ENCODE data around the gene NUMA1. TPM values are rescaled to one million over a fixed set of nuclear protein-coding genes. Genes with fewer than 3 reads are reported as not detected.

The NUMA1 gene
- polyA plus RNA-seq, 3 donors: 4.1 to 91.2 (median 12.4) TPM

DNA sequence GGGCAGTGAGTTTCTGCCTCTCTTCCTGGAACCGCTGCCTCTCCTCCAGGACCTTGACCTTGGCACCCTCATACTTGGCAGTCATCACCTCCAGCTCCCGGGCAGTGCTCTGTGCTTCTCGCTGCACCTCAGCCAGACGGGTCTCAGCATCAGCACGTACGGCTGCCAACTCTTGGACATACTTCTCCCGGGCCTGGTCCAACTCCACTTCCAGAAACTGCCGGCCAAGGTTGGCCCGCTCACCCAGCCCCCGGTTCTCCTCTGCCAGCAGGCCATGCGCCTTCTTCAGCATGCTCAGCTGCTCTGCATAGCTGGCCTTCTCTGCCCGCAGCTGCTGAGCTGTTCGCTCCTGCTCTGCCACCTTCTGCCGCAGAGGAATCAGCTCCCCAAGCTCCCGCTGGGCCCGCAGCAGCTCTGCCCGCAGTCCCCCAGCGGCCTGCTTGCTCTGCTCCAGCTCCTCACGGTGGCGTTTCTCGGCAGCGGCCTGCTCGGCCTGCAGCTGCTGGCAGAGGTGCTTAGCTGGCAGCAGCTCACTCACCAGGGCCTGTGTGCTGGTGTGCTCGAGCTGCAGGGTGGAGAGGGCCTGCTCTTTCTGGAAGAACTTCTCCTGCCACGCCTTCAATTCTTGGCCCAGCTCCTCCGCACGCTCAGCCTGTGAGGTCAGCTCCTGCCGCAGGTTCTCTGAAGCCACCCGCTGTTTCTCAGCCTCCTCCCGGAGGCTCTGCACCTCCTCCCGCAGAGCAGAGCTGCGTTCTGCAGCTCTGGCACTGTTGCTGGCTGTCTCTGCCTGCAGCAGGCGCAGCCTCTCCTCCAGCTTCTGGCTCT lies 67.2 kb downstream of the NUMA1 start:
- intact Hi-C loops (cut with micrococcal nuclease): loop anchor here in 1 of 2 donors (5.0 kb wide), 1 partner anchor 36 kb away; no protein-coding TSS in a partner anchor
- Histone ChIP-seq H3K4me3 (replicated peaks in 1 of 3; ENCODE audit: low read depth in 2 of 3, low read length in 3 of 3) (no peak overlapping the region), H3K4me1 (ENCODE audit: control insufficient read depth in 1 of 2, insufficient read depth in 2 of 2, low read length in 2 of 2) (no peaks in the 10 kb centered on the region), H3K36me3 (replicated peaks in 1 of 2; ENCODE audit: control insufficient read depth in 1 of 2, insufficient read depth in 2 of 2, low read length in 2 of 2) (peaks cover 99 to 100% of the 10 kb centered on the region in 2 donors), H3K9me3 (replicated peaks in 1 of 2; ENCODE audit: control insufficient read depth in 1 of 2, insufficient read depth in 1 of 2, low read length in 2 of 2) (no peaks in the 10 kb centered on the region), H3K27me3 (ENCODE audit: control insufficient read depth in 2 of 2, insufficient read depth in 2 of 2, low read length in 2 of 2) (no peaks in the 10 kb centered on the region), H3K27ac (ENCODE audit: low read depth in 1 of 2, low read length in 2 of 2) (peak overlapping the region in 1 of 2 donors; percentile 26), H3K79me2 (ENCODE audit: insufficient read depth, low read length) (peaks cover 3% of the 10 kb centered on the region), H3K9ac (ENCODE audit: insufficient read depth, low read length, poor library complexity, severe bottlenecking) (no peak overlapping the region), H2AFZ (ENCODE audit: insufficient read depth, low read depth, low read length, poor library complexity, severe bottlenecking) (no peak overlapping the region), H4K20me1 (ENCODE audit: insufficient read depth, low read length) (peaks cover 65% of the 10 kb centered on the region), H3K4me2 (replicated peaks; ENCODE audit: extremely low read depth, low read length, poor library complexity, severe bottlenecking) (no peak overlapping the region)
- peaks cover 92 to 98% of the 10 kb centered on the region in 2 donors for H3K36me3 Mint-ChIP-seq
- no peak for DNase-seq
- WGBS (ENCODE audit: insufficient coverage): 98% methylated on average over 33 of the region's 33 CpGs
- peaks cover 0 to 2% (median 0%) of the 10 kb centered on the region in 7 donors for H3K9me3 Mint-ChIP-seq
- no peaks in the 10 kb centered on the region for H3K27me3 Mint-ChIP-seq (ENCODE audit: low read depth in 3 of 3)
- peak overlapping the region in 6 of 7 donors; percentile 15 to 78 (median 45) for H3K27ac Mint-ChIP-seq
- H3K4me1 Mint-ChIP-seq: no peaks in the 10 kb centered on the region
- TF ChIP-seq, protein P1, sequence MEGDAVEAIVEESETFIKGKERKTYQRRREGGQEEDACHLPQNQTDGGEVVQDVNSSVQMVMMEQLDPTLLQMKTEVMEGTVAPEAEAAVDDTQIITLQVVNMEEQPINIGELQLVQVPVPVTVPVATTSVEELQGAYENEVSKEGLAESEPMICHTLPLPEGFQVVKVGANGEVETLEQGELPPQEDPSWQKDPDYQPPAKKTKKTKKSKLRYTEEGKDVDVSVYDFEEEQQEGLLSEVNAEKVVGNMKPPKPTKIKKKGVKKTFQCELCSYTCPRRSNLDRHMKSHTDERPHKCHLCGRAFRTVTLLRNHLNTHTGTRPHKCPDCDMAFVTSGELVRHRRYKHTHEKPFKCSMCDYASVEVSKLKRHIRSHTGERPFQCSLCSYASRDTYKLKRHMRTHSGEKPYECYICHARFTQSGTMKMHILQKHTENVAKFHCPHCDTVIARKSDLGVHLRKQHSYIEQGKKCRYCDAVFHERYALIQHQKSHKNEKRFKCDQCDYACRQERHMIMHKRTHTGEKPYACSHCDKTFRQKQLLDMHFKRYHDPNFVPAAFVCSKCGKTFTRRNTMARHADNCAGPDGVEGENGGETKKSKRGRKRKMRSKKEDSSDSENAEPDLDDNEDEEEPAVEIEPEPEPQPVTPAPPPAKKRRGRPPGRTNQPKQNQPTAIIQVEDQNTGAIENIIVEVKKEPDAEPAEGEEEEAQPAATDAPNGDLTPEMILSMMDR (IDR thresholded peaks at IDR 0.05): no peak
- H3K4me3 Mint-ChIP-seq: no peak overlapping the region

DNA sequence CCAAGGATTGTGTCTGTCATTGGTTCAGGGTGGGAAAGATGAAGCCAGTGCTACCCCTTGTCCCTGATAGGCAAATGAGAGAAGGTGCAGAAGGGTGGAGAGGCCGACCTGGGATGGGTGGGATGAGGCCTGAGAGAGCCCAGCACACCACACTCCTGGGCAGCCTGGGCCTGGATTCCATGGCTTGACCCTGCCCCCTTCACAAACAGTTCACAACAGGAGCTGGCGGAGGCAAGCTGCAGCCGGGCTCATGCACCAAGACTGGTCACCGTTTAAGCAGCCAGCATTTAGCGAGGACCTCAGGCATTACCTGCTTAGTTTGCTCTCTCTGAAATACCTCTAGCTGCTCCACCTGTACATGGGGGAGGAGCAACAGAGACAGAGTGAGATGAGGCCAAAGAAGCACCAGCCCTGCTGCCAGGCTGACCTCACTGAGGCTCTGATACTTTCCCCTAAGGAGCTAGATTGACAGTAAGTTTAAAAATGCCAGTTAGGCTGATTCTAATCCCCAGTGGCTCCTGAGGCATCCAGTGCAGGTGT lies 68.2 kb downstream of the NUMA1 start:
- no peaks in the 10 kb centered on the region for H3K9me3 ChIP-seq (replicated peaks in 1 of 2; ENCODE audit: control insufficient read depth in 1 of 2, insufficient read depth in 1 of 2, low read length in 2 of 2)
- Mint-ChIP-seq H3K4me3 (no peak overlapping the region), H3K36me3 (peaks cover 90 to 97% of the 10 kb centered on the region in 2 donors), H3K9me3 (peaks cover 0 to 2% (median 0%) of the 10 kb centered on the region in 7 donors), H3K4me1 (no peaks in the 10 kb centered on the region), H3K27ac (peak overlapping the region in 2 of 7 donors; percentile 32 to 74), H3K27me3 (ENCODE audit: low read depth in 3 of 3) (no peaks in the 10 kb centered on the region)
- H2AFZ ChIP-seq (ENCODE audit: insufficient read depth, low read depth, low read length, poor library complexity, severe bottlenecking): no peak overlapping the region
- peak overlapping the region in 1 of 2 donors; percentile 26 for H3K27ac ChIP-seq (ENCODE audit: low read depth in 1 of 2, low read length in 2 of 2)
- peaks cover 99 to 100% of the 10 kb centered on the region in 2 donors for H3K36me3 ChIP-seq (replicated peaks in 1 of 2; ENCODE audit: control insufficient read depth in 1 of 2, insufficient read depth in 2 of 2, low read length in 2 of 2)
- no peaks in the 10 kb centered on the region for H3K27me3 ChIP-seq (ENCODE audit: control insufficient read depth in 2 of 2, insufficient read depth in 2 of 2, low read length in 2 of 2)
- H3K79me2 ChIP-seq (ENCODE audit: insufficient read depth, low read length): peaks cover 3% of the 10 kb centered on the region
- H3K4me3 ChIP-seq (replicated peaks in 1 of 3; ENCODE audit: low read depth in 2 of 3, low read length in 3 of 3): no peak overlapping the region
- no peak for DNase-seq
- H3K4me1 ChIP-seq (ENCODE audit: control insufficient read depth in 1 of 2, insufficient read depth in 2 of 2, low read length in 2 of 2): no peaks in the 10 kb centered on the region
- peaks cover 70% of the 10 kb centered on the region for H4K20me1 ChIP-seq (ENCODE audit: insufficient read depth, low read length)
- TF ChIP-seq, protein P1 (IDR thresholded peaks at IDR 0.05): no peak
- H3K4me2 ChIP-seq (replicated peaks; ENCODE audit: extremely low read depth, low read length, poor library complexity, severe bottlenecking): no peak overlapping the region
- no CpG with 5 or more reads among the region's 5 CpGs for WGBS (ENCODE audit: insufficient coverage)
- intact Hi-C loops (cut with micrococcal nuclease): loop anchor here in 1 of 2 donors (5.0 kb wide), 1 partner anchor 35 kb away; no protein-coding TSS in a partner anchor
- H3K9ac ChIP-seq (ENCODE audit: insufficient read depth, low read length, poor library complexity, severe bottlenecking): no peak overlapping the region
